HG03442 (cell line): ENCODE measurements around the gene ECM2.
A peak's percentile ranks its signal among the peaks of the same experiment; 100 is the strongest.

Experiments used
- ATAC-seq: cut with Tn5 transposase; IDR thresholded peaks from one replicate; pipeline ENCODE4 v1.9.1; 2021; ENCODE audit warnings: mild to moderate bottlenecking, moderate library complexity; ENCODE audit not compliant: unreplicated experiment

ECM2 gene

DNA sequence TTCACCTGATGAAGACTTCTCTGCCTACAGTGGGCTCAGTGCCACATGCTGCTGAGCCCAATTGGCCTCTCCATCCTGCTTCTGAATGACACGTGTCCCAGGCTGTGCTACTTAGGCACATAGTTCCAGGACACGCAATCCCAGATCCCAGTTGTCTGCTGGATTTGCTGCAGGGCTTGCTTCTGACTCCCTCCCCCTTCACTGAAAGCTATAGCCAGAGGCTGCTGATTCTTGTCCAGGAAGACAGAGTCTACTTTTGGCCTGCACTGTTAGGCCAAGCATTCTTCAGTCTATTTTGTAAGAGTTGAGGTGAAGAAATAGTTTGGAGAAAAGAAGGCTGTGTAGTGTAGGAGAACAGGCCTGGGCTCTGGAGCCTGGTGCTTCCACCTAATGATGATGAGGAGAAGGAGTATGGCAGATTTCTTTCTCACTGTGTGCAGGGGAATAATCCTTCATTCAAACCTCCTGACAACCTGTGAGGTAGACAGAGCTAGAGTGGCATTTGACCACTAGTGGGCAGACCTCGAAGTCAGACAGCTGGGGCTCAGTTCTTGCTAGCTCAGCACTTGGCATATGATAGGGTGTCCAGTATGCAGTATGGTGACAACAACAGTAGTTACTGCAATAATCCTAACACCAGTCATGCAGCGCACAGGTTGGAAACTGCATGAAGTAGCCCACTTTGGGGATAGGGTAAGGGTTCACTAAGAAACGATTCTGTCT, 34.0 kb downstream of the ECM2 start:
- ATAC-seq, result no peak

- no peak for ATAC-seq
These were observed 35.1 kb downstream of the ECM2 start for GRCh38 chr9:92500725-92501124.

- no peak for ATAC-seq
These were observed 36.1 kb downstream of the ECM2 start for GRCh38 chr9:92499701-92500100.

DNA sequence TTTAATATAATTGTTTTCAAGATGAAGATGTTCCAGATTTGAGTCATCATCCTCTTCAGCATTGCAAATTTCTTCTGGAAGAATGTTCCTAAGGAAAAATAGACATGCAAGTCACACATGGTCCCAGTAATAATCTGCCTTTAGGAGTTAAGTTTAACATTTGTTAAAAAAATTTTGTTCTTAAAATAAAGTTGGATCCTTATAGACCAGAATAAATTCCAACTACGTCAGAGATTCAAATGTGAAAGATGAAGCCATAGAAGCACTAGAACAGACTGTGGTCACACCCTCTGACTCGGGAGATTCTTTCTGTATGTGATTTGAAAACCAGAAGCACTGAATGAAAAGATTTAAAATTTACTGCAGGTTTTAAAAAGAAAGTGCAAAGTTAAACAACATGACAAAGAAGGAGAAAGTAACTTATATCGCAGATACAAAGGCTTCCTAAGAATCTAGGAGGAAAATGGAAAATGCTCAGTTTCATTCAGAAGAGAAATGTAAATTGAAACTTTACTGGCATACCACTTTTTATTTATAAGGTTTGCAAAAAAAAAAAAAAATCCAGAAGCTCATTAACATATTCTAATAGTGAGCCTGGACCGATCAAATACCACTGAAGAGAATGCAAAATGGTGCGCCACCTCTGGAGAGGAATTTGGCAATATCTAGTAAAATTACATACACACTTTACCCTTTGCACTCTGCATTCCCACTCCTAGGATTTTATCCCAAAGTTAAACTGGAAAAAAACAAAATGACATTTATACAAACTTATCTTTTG, 39.2 kb downstream of the ECM2 start:
- no peak for ATAC-seq

DNA sequence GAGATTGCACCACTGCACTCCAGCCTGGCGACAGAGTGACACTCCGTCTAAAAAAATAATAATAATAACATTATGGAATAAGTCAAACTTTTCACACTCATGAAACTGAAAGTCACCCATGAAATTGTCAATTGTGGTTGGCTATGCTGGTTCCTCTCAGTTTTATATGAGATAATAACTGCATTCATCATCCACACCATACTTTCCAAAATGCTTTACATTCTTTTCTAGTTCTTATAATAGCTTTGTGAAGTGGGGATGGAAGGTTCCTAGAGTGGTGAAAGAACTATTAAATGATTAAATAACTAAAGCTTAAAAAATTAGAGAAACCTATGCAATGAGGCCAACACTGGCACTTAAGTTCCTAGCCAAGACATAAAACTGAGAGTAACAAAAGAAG, 40.9 kb downstream of the ECM2 start:
- ATAC-seq, result no peak

- no peak for ATAC-seq
These were observed 41.9 kb downstream of the ECM2 start for GRCh38 chr9:92493749-92494387.

GRCh38 chr9:92492781-92493401, 42.9 kb downstream of the ECM2 start:
- ATAC-seq, result no peak

GRCh38 chr9:92488681-92489550, 46.9 kb downstream of the ECM2 start:
- no peak for ATAC-seq

- ATAC-seq, result no peak
These were observed 49.4 kb downstream of the ECM2 start for GRCh38 chr9:92486371-92486770.

GRCh38 chr9:92484563-92484962, 51.2 kb downstream of the ECM2 start:
- ATAC-seq, result no peak

DNA sequence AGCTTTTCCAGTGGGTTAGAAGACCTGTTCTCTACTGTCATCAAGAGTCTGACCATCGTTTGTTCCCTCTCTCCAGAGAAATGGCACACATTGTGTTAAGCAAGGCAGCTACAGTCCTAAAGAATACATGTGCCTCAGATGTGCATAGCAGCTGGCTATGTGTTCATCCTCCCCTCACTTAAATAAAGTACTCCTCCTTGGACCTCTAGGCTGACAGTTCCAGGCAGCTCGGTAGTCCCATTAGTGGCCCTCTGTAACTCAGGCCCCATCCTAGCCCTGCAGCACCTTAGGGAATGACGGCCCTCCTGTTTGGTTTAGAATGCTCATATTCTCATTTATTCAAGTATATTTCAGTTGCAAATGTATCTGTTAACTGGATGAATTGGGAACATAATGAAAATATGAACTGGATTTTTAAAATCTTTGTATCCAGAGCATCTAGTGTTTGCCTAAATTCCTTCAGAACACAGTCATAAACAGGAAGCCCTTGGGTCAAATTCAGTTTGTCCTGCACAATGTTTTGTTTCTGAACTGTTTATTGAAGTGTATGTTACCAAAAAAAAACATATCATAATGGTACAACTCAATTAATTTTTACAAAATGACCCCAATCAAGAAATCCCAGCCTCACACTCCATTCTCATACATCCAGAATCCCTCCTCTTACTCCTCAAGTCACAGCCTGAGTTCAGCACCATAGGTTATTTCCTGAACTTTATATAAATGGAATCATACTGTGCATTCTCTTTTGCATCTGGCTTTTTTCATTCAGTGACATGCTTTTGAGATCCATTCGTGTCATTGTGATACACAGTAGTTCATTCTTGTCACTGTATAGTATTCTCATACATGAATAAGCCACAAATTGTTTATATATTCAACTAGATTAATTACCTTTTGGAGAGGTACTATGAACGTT, 51.9 kb downstream of the ECM2 start:
- ATAC-seq, result no peak

GRCh38 chr9:92482805-92483204, 53.0 kb downstream of the ECM2 start:
- no peak for ATAC-seq

DNA sequence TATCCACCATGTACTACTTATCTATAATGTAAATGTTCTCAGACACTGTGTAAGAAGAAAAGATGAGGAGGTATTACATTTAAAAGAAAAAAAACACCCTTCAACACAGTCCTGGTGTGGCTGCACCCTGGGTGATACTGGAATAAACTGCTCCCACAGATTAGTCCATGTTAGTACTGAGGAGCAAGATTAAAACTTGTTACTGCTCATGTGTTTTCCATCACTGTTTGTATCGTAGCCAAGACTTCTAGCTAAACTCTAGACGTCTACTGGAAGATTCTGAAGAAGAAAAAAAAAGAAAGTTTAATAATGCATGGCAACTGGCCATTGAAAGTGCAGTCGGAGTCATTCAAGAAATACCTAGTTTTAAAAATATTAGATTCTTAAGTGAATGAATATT, 53.5 kb downstream of the ECM2 start, which contains the start of gene ASPN:
Gene ASPN, minus strand, starts transcription at position 178 of the 400 bp plus-strand sequence.
- no peak for ATAC-seq

- peak; percentile 77 for ATAC-seq
These were observed 54.7 kb downstream of the ECM2 start for GRCh38 chr9:92480986-92481633.

GRCh38 chr9:92480291-92480771, 55.5 kb downstream of the ECM2 start:
- ATAC-seq, result no peak

DNA sequence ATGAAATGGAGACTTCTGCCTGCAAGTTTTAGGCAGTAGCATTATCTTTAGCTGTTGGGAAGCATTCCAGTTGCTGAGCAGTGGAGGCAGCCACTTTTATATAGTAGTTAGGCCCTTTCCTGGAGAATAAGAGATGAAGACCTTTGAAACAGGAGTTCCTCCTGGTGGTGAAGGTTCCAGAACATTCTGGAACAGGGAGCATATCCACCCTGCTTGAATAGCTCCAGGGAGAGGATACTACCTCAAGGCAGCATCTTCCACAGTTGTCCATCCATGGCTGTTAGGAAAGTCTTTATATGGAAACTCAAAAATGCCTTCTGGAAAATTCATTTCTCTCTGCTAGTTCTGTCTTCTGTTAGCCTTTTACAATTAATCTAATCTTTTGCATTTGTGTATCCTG, 56.4 kb downstream of the ECM2 start:
- no peak for ATAC-seq

DNA sequence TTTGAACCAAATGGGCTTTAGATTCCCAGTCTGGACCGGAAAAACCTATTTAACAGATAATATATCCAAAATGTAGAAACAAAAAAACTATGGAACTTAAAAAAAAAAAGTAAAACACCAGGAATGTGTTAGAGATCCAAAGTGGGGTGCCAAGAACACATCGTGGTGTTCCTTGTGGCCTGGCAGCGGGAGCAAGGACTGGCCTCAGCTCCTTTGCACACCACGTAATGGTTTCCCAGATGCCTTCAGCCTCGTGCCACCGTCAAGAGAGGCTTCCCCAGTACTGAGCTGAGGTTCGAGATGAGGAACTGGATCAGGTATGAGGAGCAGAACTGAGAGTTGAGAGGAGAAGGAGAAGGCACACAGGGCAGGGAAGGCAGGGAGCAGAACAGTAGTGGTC, 57.0 kb downstream of the ECM2 start:
- ATAC-seq, result no peak

- ATAC-seq, result peak; percentile 41
These were observed 58.8 kb downstream of the ECM2 start for GRCh38 chr9:92476962-92477361.

GRCh38 chr9:92474587-92474986, 61.2 kb downstream of the ECM2 start:
- ATAC-seq, result no peak
